PC-3 (cell line): ENCODE data around the gene ZNF385B. TPM values are rescaled to one million over a fixed set of nuclear protein-coding genes. Genes with fewer than 3 reads are reported as not detected.
A peak's percentile ranks its signal among the peaks of the same experiment; 100 is the strongest.

Experiments
- ATAC-seq: fragments of 200-7000 bp; cut with Tn5 transposase; 2 replicates; pipeline ENCODE4 v1.9.1; 2020; ENCODE audit warnings: mild to moderate bottlenecking, moderate library complexity
- BruUV-seq: library from RNA; stranded (reverse); fragments of 400-500 nt; replicated peaks from 2 replicates; lab custom pipeline; 2021; lab: Mats Ljungman, UMichigan
- CTCF ChIA-PET: fragments of 300-600 bp; sonication (Branson Sonifier 250); formaldehyde crosslinking; loops from one replicate; lab custom pipeline; 2022; ENCODE audit warnings: antibody characterized with exemption; lab: Charles Lee
- POLR2A ChIA-PET: fragments of 300-600 bp; sonication (Branson Sonifier 250); formaldehyde crosslinking; loops from one replicate; lab custom pipeline; 2022; ENCODE audit warnings: antibody characterized with exemption; ENCODE audit not compliant: unreplicated experiment; lab: Charles Lee
- DNase-seq: peaks from one replicate; pipeline ENCODE4 v3.0.0-alpha.2; 2015
- H2AFZ ChIP-seq: fragments of 300-600 bp; sonication (generic); 2 replicates; pipeline ENCODE4 v1.6.0; 2016; ENCODE audit warnings: antibody characterized with exemption, low read length
- H3F3A ChIP-seq: fragments of 300-600 bp; sonication (generic); one replicate; pipeline ENCODE4 v1.6.0; 2017; ENCODE audit warnings: antibody characterized with exemption, low read length, control low read depth, mild to moderate bottlenecking; ENCODE audit not compliant: unreplicated experiment
- H3K27ac ChIP-seq: fragments of 300-600 bp; sonication (generic); 2 replicates; pipeline ENCODE4 v1.5.1; 2016; ENCODE audit warnings: mild to moderate bottlenecking, low read length
- H3K27me3 ChIP-seq: fragments of 300-600 bp; sonication (generic); 2 replicates; pipeline ENCODE4 v1.6.1; 2016; ENCODE audit warnings: low read length, mixed read lengths
- H3K36me3 ChIP-seq: fragments of 300-600 bp; sonication (generic); 2 replicates; pipeline ENCODE4 v1.6.1; 2016; ENCODE audit warnings: low read depth, mixed run types, low read length, mixed read lengths
- H3K4me1 ChIP-seq: fragments of 300-600 bp; sonication (generic); 2 replicates; pipeline ENCODE4 v1.5.1; 2016; ENCODE audit warnings: low read length; ENCODE audit not compliant: insufficient read depth
- H3K4me2 ChIP-seq: fragments of 300-600 bp; sonication (generic); 2 replicates; pipeline ENCODE4 v1.6.0; 2016; ENCODE audit warnings: low read length
- H3K4me3 ChIP-seq: fragments of 300-600 bp; sonication (generic); 2 replicates; pipeline ENCODE4 v1.5.1; 2016; ENCODE audit warnings: mild to moderate bottlenecking, low read length, mixed read lengths
- H3K79me2 ChIP-seq: fragments of 300-600 bp; sonication (generic); 2 replicates; pipeline ENCODE4 v1.6.1; 2017; ENCODE audit warnings: low read length, mixed read lengths
- H3K9ac ChIP-seq: fragments of 300-600 bp; sonication (generic); 2 replicates; pipeline ENCODE4 v1.6.0; 2016; ENCODE audit warnings: mild to moderate bottlenecking, low read length
- H3K9me2 ChIP-seq: fragments of 300-600 bp; sonication (generic); replicated peaks from 2 replicates; pipeline ENCODE4 v1.6.1; 2016; ENCODE audit warnings: mixed run types, low read length, mixed read lengths
- H3K9me3 ChIP-seq: fragments of 300-600 bp; sonication (generic); 2 replicates; pipeline ENCODE4 v1.6.1; 2016; ENCODE audit warnings: low read length, mixed read lengths
- H4K20me1 ChIP-seq: fragments of 300-600 bp; sonication (generic); 2 replicates; pipeline ENCODE4 v1.6.1; 2016; ENCODE audit warnings: low read length, mixed read lengths
- CTCF ChIP-seq: fragments of 300-600 bp; sonication (generic); conservative IDR thresholded peaks from 2 replicates; pipeline ENCODE4 v1.5.1; 2017; ENCODE audit warnings: antibody characterized with exemption, low read depth, mild to moderate bottlenecking, low read length
- EZH2 ChIP-seq: fragments of 300-600 bp; sonication (generic); IDR thresholded peaks from one replicate; pipeline ENCODE4 v1.6.1; 2017; ENCODE audit warnings: antibody characterized with exemption, mild to moderate bottlenecking, low read length; ENCODE audit not compliant: unreplicated experiment
- EZH2phosphoT487 ChIP-seq: fragments of 300-600 bp; sonication (generic); IDR thresholded peaks from 2 replicates; pipeline ENCODE4 v1.6.1; 2018; ENCODE audit warnings: mild to moderate bottlenecking, antibody characterized with exemption, low read length, borderline replicate concordance
- intact Hi-C: fragments of 100-400 bp; cut with micrococcal nuclease; formaldehyde crosslinking; loops from 2 replicates; pipeline ENCODE4 v1.9.0; 2023
- total RNA-seq: library from RNA; depleted of rRNA; stranded (reverse); fragments of >200 nt; gene quantifications from 2 replicates; pipeline ENCODE4 v1.2.3, GENCODE V29; 2014

The ZNF385B gene
- total RNA-seq, 1 experiment from 2014 or later: 2.4 TPM

GRCh38 chr2:179809606-179810005 lies 51.8 kb downstream of the ZNF385B start:
- H3K4me2 ChIP-seq: peak overlapping the region; percentile 23
- H3K9ac ChIP-seq: no peak overlapping the region
- H3K9me2 ChIP-seq: no peaks in the 10 kb centered on the region
- TF ChIP-seq EZH2phosphoT487 (no peak), EZH2 (no peak), CTCF (no peak)
- H3F3A ChIP-seq: no peaks in the 10 kb centered on the region
- ATAC-seq: no peak
- H3K79me2 ChIP-seq: no peaks in the 10 kb centered on the region
- intact Hi-C loops: no loop called here
- no peaks in the 10 kb centered on the region for H4K20me1 ChIP-seq
- ChIA-PET POLR2A (interaction anchor here (0.5 kb wide), 1 partner anchor 354 kb away, joined by 6 read pairs; no protein-coding TSS in a partner anchor), CTCF (no interaction called here)
- no peak overlapping the region for H3K4me3 ChIP-seq
- DNase-seq: peak; percentile 63
- H2AFZ ChIP-seq: no peak overlapping the region
- no peaks in the 10 kb centered on the region for H3K27me3 ChIP-seq
- no TSS peak for BruUV-seq
- H3K9me3 ChIP-seq: no peaks in the 10 kb centered on the region
- peaks cover 22% of the 10 kb centered on the region for H3K4me1 ChIP-seq
- no peaks in the 10 kb centered on the region for H3K36me3 ChIP-seq
- no peak overlapping the region for H3K27ac ChIP-seq

GRCh38 chr2:179805001-179805400 lies 56.4 kb downstream of the ZNF385B start:
- H3K36me3 ChIP-seq: no peaks in the 10 kb centered on the region
- H3K4me2 ChIP-seq: no peak overlapping the region
- no peaks in the 10 kb centered on the region for H3K9me3 ChIP-seq
- ChIA-PET POLR2A (no interaction called here), CTCF (no interaction called here)
- H3F3A ChIP-seq: no peaks in the 10 kb centered on the region
- no TSS peak for BruUV-seq
- TF ChIP-seq CTCF (no peak), EZH2phosphoT487 (no peak), EZH2 (no peak)
- H3K9ac ChIP-seq: no peak overlapping the region
- no peak overlapping the region for H3K4me3 ChIP-seq
- H3K79me2 ChIP-seq: no peaks in the 10 kb centered on the region
- intact Hi-C loops: no loop called here
- no peaks in the 10 kb centered on the region for H3K9me2 ChIP-seq
- peaks cover 8% of the 10 kb centered on the region for H3K4me1 ChIP-seq
- no peak overlapping the region for H2AFZ ChIP-seq
- no peak for ATAC-seq
- H3K27ac ChIP-seq: no peak overlapping the region
- no peak for DNase-seq
- no peaks in the 10 kb centered on the region for H4K20me1 ChIP-seq
- H3K27me3 ChIP-seq: no peaks in the 10 kb centered on the region

DNA sequence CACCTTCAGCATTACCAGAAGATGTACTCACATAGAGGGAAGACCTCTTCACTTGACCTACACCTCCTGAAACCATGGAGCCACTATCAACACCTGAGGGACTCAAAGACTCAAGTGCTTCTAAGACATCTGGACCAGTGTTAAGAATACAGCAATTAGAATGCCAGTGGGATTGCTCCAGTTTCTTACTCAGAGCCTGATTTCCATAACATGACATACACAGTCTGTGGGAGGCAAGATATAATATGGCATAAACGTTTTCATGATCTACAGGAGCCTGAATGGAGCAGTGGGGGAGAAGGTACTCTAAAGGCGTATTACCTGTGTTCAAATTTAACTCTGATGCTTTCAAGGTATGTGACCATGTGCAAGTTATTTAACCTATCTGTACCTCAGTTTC lies 57.2 kb downstream of the ZNF385B start:
- TF ChIP-seq CTCF: no peak
- TF ChIP-seq EZH2: no peak
- TF ChIP-seq EZH2phosphoT487: no peak
- Histone ChIP-seq H4K20me1 (no peaks in the 10 kb centered on the region), H3K27me3 (no peaks in the 10 kb centered on the region), H3K9me3 (no peaks in the 10 kb centered on the region), H3F3A (no peaks in the 10 kb centered on the region), H3K36me3 (no peaks in the 10 kb centered on the region), H3K9me2 (no peaks in the 10 kb centered on the region), H3K4me1 (peaks cover under 1% of the 10 kb centered on the region; the same call in 1 of the 2 replicates), H3K9ac (no peak overlapping the region), H3K27ac (no peak overlapping the region), H3K4me2 (no peak overlapping the region), H2AFZ (no peak overlapping the region), H3K79me2 (no peaks in the 10 kb centered on the region), H3K4me3 (no peak overlapping the region)
- ATAC-seq: no peak
- BruUV-seq: no TSS peak
- DNase-seq: no peak
- CTCF ChIA-PET: no interaction called here
- intact Hi-C loops: no loop called here
- POLR2A ChIA-PET: no interaction called here
